ENCODE results near the gene B4GAT1. TPM values are rescaled to one million over a fixed set of nuclear protein-coding genes. Genes with fewer than 3 reads are reported as not detected.

B4GAT1 gene
- total RNA-seq, 1 donor from 2014 or later: 42.7 TPM

DNA sequence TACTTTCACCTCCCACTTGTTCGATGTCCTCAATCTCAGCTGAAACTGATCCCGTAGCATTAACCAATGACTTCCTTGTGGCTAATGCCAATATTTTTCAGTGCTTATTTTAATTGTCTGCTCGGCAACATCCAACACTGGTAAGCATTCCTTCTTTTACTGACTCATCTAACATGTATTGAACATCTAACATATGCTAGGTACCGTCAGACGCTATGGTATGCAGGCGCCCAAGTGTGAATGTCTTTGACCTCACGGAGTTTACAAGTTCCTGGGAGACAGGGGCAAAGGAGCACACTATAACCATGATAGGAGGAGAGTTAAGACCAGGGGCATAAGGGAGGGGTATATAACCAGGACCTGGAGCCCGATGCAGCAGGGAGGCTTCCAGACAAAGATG is 4.3 kb downstream of the B4GAT1 start:
- Mint-ChIP-seq H3K9me3 (ENCODE audit: unreplicated experiment) (peaks cover 18% of the 10 kb centered on the region), H3K4me3 (ENCODE audit: unreplicated experiment) (peak overlapping the region; percentile 97), H3K27ac (ENCODE audit: unreplicated experiment) (peak overlapping the region; percentile 52), H3K36me3 (ENCODE audit: unreplicated experiment) (peaks cover 4% of the 10 kb centered on the region), H3K4me1 (ENCODE audit: low read depth, unreplicated experiment) (peaks cover 23% of the 10 kb centered on the region), H3K27me3 (ENCODE audit: unreplicated experiment) (peaks cover 10% of the 10 kb centered on the region)
- TF ChIP-seq, protein P1, sequence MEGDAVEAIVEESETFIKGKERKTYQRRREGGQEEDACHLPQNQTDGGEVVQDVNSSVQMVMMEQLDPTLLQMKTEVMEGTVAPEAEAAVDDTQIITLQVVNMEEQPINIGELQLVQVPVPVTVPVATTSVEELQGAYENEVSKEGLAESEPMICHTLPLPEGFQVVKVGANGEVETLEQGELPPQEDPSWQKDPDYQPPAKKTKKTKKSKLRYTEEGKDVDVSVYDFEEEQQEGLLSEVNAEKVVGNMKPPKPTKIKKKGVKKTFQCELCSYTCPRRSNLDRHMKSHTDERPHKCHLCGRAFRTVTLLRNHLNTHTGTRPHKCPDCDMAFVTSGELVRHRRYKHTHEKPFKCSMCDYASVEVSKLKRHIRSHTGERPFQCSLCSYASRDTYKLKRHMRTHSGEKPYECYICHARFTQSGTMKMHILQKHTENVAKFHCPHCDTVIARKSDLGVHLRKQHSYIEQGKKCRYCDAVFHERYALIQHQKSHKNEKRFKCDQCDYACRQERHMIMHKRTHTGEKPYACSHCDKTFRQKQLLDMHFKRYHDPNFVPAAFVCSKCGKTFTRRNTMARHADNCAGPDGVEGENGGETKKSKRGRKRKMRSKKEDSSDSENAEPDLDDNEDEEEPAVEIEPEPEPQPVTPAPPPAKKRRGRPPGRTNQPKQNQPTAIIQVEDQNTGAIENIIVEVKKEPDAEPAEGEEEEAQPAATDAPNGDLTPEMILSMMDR (IDR thresholded peaks at IDR 0.05; ENCODE audit: partially characterized antibody, unreplicated experiment): no peak
- DNase-seq: no peak

DNA sequence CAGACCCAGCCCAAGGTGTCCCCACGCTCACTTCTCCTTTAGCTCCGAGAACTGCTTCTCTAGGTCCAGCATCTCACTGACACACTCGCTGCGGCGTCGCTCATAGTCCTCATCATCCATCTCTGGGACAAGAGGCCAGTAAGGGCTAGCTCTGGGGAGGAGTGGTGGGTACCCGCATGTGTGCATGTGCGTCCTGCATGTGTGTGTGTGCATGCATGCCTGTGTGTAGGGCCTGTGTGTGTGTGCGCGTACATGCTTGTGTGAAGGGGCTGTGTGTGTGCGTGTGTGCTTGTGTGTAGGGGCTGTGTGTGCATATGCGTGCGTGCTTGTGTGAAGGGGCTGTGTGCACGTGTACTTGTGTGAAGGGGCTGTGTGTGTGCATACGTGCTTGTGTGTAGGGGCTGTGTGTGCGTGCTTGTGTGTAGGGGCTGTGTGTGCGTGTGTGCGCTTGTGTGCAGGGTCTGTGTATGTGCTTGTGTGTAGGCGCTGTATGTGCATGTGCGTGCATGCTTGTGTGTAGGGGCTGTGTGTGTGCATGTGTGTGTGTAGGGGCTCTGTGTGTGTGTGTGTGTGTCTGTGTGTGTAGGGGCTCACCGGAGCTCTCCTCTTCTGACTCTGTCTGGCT is 5.8 kb downstream of the B4GAT1 start:
- TF ChIP-seq, protein P1 (IDR thresholded peaks at IDR 0.05; ENCODE audit: partially characterized antibody, unreplicated experiment): no peak
- H3K27me3 Mint-ChIP-seq (ENCODE audit: unreplicated experiment): peaks cover 10% of the 10 kb centered on the region
- peaks cover 29% of the 10 kb centered on the region for H3K4me1 Mint-ChIP-seq (ENCODE audit: low read depth, unreplicated experiment)
- no peak for DNase-seq
- H3K9me3 Mint-ChIP-seq (ENCODE audit: unreplicated experiment): peaks cover 11% of the 10 kb centered on the region
- H3K4me3 Mint-ChIP-seq (ENCODE audit: unreplicated experiment): no peak overlapping the region
- H3K36me3 Mint-ChIP-seq (ENCODE audit: unreplicated experiment): no peaks in the 10 kb centered on the region
- H3K27ac Mint-ChIP-seq (ENCODE audit: unreplicated experiment): no peak overlapping the region

DNA sequence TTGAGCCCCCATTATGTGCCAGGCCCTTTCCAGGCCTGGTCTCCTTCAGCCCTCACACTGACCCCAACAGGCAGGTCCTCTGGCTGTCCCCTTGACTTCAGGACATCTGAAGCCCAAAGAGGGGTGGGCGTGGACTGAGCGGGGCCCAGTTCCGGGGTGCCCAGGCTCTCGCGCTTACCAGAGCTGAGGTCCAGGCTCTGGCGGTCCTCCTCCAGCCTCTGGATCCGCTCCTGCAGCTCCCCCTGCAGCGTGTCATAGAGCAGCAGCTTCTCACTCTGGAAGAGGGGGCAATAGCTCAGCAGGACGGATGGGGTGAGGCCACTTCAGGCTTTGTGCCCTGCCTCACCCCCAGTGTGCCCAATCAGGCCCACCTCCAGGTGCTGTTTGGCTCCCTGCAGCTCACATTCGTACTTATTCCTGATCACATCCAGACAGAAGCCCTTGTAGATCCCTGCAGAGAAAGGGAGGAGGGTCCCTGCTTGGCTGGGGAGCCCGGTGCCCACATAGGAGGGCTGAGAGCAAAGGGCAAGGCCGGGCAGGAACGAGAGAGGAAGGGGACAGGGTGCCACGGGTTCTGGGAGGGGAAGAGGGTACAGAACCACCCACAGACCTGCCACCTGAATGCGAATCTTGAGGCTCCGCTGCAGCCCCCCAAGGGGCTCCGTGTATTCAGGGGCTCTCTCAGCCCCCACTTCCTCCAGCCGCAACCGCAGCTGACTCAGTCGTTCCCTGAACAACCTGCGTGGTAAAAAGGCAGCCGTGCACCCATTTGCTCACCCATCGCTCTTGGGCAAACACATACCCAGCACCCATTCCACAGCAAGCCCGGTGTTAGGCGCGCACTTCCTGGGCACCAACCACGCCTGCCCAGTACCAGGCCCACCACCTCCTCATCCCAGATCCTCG is 6.6 kb downstream of the B4GAT1 start:
- no peak for DNase-seq
- TF ChIP-seq, protein P1 (IDR thresholded peaks at IDR 0.05; ENCODE audit: partially characterized antibody, unreplicated experiment): no peak
- no peak overlapping the region for H3K27ac Mint-ChIP-seq (ENCODE audit: unreplicated experiment)
- H3K4me1 Mint-ChIP-seq (ENCODE audit: low read depth, unreplicated experiment): peaks cover 31% of the 10 kb centered on the region
- H3K36me3 Mint-ChIP-seq (ENCODE audit: unreplicated experiment): no peaks in the 10 kb centered on the region
- H3K27me3 Mint-ChIP-seq (ENCODE audit: unreplicated experiment): peaks cover 10% of the 10 kb centered on the region
- H3K4me3 Mint-ChIP-seq (ENCODE audit: unreplicated experiment): no peak overlapping the region
- peaks cover 11% of the 10 kb centered on the region for H3K9me3 Mint-ChIP-seq (ENCODE audit: unreplicated experiment)

DNA sequence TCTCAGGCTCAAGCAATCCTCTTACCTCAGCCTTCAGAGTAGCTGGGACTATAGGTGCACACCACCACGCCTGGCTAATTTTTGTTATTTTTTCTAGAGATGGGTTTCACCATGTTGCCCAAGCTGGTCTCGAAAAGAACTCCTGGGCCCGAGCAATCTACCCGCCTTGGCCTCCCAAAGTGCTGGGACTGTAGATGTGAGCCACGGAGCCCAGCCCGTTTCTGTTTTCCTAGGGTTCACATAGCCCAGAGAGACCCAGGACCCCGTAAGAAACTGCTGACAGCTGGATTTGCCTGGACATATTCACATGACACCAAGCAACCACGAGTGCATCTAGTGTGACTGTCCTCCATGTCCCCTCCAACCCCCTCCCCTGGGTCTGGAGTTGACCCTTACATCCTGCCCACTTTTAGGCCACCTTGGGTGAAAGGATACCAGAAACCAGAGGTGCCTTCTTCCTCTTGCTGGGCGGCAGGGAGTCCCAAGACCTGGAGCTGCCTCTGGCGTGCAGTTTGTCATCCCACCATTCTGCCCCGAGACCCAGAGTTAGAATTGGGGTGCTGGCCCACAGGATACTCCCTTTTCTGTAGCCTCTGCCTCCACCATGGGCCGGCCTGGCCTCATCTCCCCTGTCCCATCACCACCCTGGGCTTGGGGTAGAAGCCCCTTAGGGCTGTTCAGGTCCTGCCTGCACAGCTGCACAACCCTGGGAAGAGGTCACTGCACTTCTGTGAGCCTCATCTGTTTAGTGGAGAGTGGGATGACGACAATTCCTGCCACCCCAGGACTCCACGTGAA is 7.5 kb downstream of the B4GAT1 start:
- H3K36me3 Mint-ChIP-seq (ENCODE audit: unreplicated experiment): no peaks in the 10 kb centered on the region
- H3K27me3 Mint-ChIP-seq (ENCODE audit: unreplicated experiment): peaks cover 10% of the 10 kb centered on the region
- H3K9me3 Mint-ChIP-seq (ENCODE audit: unreplicated experiment): peaks cover 8% of the 10 kb centered on the region
- H3K4me3 Mint-ChIP-seq (ENCODE audit: unreplicated experiment): no peak overlapping the region
- TF ChIP-seq, protein P1 (IDR thresholded peaks at IDR 0.05; ENCODE audit: partially characterized antibody, unreplicated experiment): no peak
- DNase-seq: no peak
- H3K4me1 Mint-ChIP-seq (ENCODE audit: low read depth, unreplicated experiment): peaks cover 23% of the 10 kb centered on the region
- no peak overlapping the region for H3K27ac Mint-ChIP-seq (ENCODE audit: unreplicated experiment)
